ENCODE results near the gene KLHL21.
"Not testable (repeated sequence)": the region's sequence is repeated elsewhere in the genome, so short reads cannot be mapped to it uniquely, and the experiment has no call there.

KLHL21 gene

GRCh38 chr1:6624710-6625583 is 22.3 kb upstream of the KLHL21 start, which contains the start of gene THAP3:
THAP3 (plus strand) TSS chr1:6624868; CDS start chr1:6625219, 351 bp downstream.
- peak; percentile 94 for DNase-seq

GRCh38 chr1:6623269-6623965 is 20.7 kb upstream of the KLHL21 start:
- no peak for DNase-seq

- no peak for DNase-seq
Measured at GRCh38 chr1:6622396-6623152, 19.9 kb upstream of the KLHL21 start.

- DNase-seq: no peak
Measured at GRCh38 chr1:6621429-6622391, 19.0 kb upstream of the KLHL21 start.

GRCh38 chr1:6619045-6619444 is 16.4 kb upstream of the KLHL21 start:
- DNase-seq: no peak

GRCh38 chr1:6614929-6615785 is 12.5 kb upstream of the KLHL21 start:
- no peak for DNase-seq

- DNase-seq: no peak
Measured at GRCh38 chr1:6614019-6614928, 11.6 kb upstream of the KLHL21 start.

GRCh38 chr1:6613361-6614018 is 10.8 kb upstream of the KLHL21 start, which contains the start of gene PHF13:
PHF13 (plus strand) TSS chr1:6613731; CDS start chr1:6614067, 336 bp downstream.
- peak; percentile 100 for DNase-seq

GRCh38 chr1:6612641-6613360 is 10.1 kb upstream of the KLHL21 start:
- DNase-seq: no peak

GRCh38 chr1:6603915-6604558 is 1.4 kb upstream of the KLHL21 start:
- no peak for DNase-seq

GRCh38 chr1:6603238-6603914 is 707 bp upstream of the KLHL21 start:
- no peak for DNase-seq

- DNase-seq: peak; percentile 90
Measured at GRCh38 chr1:6601923-6602668, 573 bp downstream of the KLHL21 start.

- peak; percentile 76 for DNase-seq
Measured at GRCh38 chr1:6601049-6601922, 1.4 kb downstream of the KLHL21 start.

GRCh38 chr1:6600410-6601048 is 2.1 kb downstream of the KLHL21 start:
- DNase-seq: no peak

- not testable (repeated sequence) for DNase-seq
Measured at GRCh38 chr1:6599991-6600390, 2.7 kb downstream of the KLHL21 start.

Measured in NCI-H1092 treated with DMSO at 0.1 percent for 48 hours (cell line).